GM20000 (cell line): ENCODE measurements around the gene ZCCHC13.

Source experiments
- DNase-seq: peaks from one replicate; pipeline ENCODE4 v3.0.0; 2012; ENCODE audit warnings: low spot score
- CTCF ChIP-seq: IDR thresholded peaks from 2 replicates; pipeline ENCODE4 v1.5.1; 2012; ENCODE audit warnings: mild to moderate bottlenecking, control low read depth; ENCODE audit errors: extremely low read depth, missing control alignments

Gene ZCCHC13

GRCh38 chrX:74344280-74344622, 40.3 kb downstream of the ZCCHC13 start:
- TF ChIP-seq CTCF = no peak
- DNase-seq = no peak

- no peak for TF ChIP-seq CTCF
- DNase-seq = no peak
These were observed 42.1 kb downstream of the ZCCHC13 start for GRCh38 chrX:74346088-74346487.

GRCh38 chrX:74349387-74349786, 45.4 kb downstream of the ZCCHC13 start:
- no peak for TF ChIP-seq CTCF
- no peak for DNase-seq

GRCh38 chrX:74351760-74352159, 47.8 kb downstream of the ZCCHC13 start:
- TF ChIP-seq CTCF = no peak
- DNase-seq = peak; percentile 6

- no peak for TF ChIP-seq CTCF
- DNase-seq = no peak
These were observed 50.0 kb downstream of the ZCCHC13 start for GRCh38 chrX:74353984-74354383.
